SKM-1 treated with dmso at 0.1 percent for 144 hours (cell line): ENCODE measurements around the gene JPH2.
"Not testable (repeated sequence)": the region's sequence is repeated elsewhere in the genome, so short reads cannot be mapped to it uniquely, and the experiment has no call there.

Experiments
- DNase-seq: peaks from one replicate; lab custom pipeline; 2025; ENCODE audit not compliant: unreplicated experiment; lab: John Stamatoyannopoulos, UW

JPH2 gene

DNA sequence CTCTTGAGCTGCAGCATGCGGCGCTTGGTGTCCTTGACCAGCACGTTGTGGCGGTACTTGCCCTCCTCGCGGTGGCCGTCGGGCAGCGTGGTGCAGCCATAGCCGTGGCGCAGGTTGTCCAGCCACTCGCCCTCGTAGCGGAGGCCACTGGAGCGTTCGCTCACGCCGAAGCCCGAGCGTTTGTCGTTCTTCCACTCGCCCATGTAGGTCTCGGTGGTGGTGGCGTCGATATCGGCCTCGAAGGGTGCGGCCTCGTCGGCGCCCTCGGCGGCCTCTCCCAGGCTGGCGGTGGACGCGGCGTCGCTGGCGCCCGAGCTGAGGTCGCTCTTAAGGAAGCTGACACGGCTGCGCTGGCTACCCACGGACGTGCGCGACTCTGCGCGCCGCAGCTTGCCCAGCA is 27.3 kb downstream of the JPH2 start:
- no peak for DNase-seq

GRCh38 chr20:44159125-44159524 is 27.9 kb downstream of the JPH2 start:
- no peak for DNase-seq

- DNase-seq: no peak
Measured at GRCh38 chr20:44157061-44157460, 29.9 kb downstream of the JPH2 start.

- no peak for DNase-seq
Measured at GRCh38 chr20:44154521-44155001, 32.4 kb downstream of the JPH2 start.

DNA sequence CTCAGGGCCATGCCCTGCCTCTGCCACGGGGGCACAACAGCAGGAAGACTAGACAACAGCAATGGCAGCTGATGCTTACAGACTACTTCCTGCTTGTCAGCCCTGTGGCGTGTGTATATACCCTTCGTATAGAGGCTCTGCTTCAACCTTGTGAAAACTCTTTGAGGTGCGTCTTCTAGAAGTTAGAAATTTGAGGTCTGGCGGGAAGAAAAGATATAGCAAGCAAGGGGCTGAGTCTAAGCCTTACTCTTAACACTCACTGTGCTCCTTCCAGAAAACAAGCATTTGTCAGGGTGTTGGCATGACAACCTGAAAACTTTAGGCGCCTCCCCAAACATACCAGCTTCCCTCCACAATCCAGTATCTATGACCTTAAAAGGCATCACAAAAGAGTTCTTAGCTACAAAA is 33.3 kb downstream of the JPH2 start:
- DNase-seq: no peak

GRCh38 chr20:44151621-44152416 is 35.2 kb downstream of the JPH2 start:
- DNase-seq: no peak

DNA sequence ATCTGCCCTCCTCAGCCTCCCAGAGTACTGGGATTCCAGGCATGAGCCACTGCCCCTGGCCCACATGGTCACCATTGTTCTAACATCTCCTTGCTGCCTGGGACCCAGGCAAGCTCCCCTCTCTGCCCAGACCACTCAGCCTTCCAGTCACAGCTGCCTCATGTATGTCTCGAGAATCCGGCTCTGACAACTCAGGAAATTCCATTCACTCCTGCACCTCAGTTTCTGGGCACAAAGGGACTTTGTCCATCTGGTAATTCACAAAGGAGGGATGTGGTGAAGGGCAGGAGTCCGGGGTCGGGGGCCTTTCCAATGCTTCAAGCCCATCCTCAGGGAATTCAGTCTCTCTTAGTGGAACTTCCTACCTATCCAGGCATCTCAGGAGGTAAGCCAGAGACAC is 40.7 kb downstream of the JPH2 start:
- DNase-seq: no peak

GRCh38 chr20:44145131-44145775 is 41.7 kb downstream of the JPH2 start:
- no peak for DNase-seq

DNA sequence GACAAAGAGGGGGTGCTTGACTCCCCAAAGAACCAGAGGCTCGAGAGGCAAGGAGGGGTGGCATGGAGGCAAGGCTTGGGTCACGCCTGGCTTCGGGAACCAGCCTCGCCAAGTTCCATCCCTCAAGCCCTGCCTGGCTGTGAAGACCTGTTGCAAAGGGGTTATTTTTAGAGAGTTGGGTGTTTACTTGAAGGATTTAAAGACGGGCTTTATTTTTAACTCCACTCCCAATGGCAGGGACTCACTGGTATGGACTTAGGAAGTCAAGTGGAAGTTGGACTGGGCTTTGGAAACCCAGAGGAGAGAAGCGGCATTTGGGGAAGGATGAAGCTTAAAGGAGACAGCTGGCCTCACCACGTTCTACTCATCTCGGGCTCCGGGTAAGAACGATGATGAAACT is 43.1 kb downstream of the JPH2 start:
- no peak for DNase-seq

DNA sequence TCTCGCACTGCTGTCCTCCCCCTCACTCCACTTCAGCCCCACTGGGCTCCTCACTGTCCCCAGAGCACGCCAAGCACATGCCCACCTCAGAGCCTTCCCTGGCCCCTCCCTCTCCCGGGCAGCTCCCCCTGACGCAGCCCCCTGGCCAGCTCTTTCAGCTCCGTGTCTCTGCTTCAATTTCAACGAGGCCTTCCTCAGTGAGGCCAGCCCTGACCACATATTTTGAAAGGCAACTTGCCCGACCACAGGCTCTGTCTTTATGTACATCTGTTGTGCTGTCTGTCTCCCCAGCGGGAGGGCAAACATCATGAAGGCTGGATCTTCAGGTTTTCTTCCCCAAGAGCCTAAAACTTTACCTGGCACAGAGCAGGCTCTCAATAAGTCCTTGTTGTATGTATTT is 44.6 kb downstream of the JPH2 start:
- DNase-seq: no peak

DNA sequence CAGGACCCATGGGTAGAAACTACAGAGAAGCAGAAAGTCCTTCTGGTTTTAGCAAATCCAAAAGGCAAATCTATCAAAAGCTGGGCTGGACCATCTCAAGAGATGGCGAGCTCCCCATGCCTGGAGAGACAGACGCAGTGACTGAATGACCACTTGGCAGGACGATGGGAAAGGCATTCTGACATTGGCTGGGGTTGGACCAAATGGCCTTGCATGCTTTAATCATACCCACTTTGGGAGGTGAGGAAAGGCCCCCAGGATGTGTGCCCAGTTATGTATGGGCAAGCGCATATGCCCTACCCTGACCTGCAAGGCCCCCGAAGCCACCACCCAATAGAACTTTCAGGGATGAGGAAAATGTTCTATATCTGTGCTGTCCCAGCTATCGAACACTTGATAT is 45.1 kb downstream of the JPH2 start:
- no peak for DNase-seq

- DNase-seq: no peak
Measured at GRCh38 chr20:44138867-44139266, 48.1 kb downstream of the JPH2 start.

GRCh38 chr20:44137266-44137801 is 49.7 kb downstream of the JPH2 start:
- DNase-seq: no peak

DNA sequence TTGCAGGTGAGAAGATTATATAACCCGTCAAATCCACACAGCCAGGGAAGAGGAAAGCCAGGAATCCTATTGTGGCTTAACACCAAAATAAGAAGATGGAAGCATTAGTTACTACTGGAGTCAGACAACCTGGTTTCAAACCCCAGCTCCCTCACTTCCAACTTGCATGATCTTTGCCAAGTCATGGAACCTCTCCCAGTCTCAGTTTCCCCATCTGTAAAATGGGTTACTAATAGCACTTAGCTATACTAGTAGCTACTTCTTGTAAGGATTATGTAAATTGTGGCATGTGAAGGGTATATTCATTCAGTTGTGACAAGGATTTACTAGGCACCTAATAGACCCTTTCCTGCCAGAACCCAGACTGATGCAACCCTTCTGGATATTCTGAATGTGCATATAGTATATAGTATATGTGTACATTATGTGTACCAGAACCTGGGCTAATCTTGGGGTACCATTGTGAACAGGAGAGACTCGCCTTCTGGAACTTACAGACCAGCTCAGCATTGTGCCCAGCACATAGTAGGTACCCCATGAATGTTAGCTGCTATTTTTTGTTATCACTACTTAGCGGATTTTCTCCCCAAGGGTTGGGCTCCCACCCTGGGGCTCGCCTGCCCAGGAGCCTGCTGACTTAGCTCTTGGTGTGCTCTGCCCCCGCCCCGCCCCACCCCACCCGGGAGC is 50.3 kb downstream of the JPH2 start:
- DNase-seq: no peak

DNA sequence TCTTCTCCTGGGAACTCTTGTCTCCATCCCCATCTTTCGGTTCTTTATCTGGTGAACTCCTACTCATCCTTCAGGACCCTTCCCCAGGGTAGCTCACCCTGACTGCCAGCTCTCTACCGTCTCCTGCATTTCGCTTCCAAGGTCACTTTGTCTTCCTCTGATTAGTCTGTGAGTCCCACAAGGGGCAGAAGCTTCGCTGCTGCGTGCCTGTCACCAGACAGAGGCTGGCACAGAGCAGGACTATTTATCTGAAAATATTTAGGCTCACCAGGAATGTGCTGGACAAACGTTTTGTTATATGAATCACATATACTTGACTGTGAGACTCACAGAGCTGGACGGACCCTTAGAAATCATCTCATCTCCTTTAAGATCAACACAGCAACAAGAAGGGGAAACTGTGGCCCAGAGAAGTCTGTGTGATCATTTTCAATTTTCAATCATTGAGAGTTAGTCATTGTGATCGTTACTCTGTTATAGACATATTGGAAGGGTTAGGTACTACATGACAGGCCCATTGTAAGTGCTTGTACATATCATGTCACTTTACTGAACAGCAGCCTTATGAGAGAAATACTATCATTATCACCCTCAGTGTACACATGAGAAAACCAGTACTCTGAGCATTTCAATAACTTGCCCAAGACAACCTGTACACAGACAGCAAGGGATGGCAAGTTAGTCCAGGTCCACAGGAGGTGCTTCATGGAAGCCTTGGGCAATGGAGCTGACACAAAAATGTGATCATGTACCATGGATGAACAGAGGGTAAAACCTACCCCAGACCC is 51.4 kb downstream of the JPH2 start:
- no peak for DNase-seq

GRCh38 chr20:44135012-44135412 is 52.0 kb downstream of the JPH2 start:
- DNase-seq: peak; percentile 53

GRCh38 chr20:44133424-44133823 is 53.6 kb downstream of the JPH2 start:
- DNase-seq: no peak

DNA sequence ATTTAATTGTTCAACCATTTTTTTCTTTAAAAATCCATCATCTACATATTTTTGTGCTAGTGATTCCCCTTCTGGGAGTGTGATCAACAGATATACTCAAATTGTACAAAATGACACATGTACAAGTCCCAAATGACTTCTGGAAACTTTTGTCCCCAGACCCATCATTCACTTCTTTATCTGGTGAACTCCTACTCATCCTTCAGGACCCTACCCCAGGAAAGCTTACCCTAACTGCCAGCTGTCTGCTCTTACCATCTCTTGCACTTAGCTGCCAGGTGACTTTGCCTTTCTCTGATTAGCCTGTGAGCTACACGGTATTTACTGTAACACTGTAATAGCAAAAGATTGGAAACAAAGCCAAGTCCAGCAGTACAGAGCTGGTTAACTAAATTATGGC is 55.3 kb downstream of the JPH2 start:
- no peak for DNase-seq

DNA sequence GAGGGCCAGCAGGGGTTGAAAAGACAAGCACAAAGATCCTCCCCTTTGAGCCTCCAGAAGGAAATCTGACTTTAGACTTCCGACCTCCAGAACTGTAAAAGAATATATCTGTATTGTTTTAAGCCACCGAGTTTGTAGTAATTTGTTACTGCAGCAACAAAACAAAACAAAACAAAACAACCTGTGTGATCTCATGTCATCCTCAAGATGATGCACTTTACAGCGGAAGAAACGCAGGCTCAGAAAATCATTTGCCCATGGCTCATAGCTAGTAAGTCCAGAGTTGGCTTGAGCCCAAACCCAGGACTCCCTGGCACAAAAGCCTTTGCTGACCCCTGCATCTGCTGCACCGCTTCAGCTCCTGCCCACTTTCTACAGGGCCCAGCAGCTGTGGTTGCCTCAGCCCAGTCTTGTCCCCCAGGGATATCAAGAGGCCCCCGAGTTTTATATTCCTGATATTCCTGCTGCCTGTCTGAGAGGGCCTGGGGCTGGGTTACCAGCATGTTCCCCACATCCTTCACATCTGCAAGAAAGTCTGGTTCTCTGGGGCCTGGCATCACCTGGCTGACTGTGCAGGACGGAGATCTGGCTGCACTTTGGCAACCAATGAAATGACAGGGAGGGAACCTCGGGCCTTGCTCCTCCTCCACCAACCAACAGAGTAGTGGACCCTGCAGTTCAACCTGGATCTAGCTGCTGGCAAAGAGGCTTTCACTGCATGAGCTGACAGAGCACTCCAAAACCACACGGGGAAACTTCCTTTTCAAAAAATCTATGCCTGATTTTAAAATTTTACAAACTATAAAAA is 56.9 kb downstream of the JPH2 start:
- no peak for DNase-seq

DNA sequence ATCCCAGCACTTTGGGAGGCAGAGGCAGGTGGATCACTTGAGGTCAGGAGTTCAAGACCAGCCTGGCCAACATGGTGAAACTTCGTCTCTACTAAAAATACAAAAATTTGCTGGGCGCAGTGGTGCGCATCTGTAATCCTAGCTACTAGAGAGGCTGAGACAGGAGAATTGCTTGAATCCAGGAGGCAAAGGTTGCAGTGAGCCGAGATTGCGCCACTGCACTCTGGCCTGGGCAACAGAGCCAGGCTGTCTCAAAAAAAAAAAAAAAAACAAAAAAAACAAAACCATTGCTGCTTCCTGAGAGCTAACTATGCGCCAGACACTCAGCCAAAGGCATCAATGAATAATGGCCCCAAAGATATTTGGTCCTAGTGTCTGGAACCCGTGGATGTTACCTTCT is 57.7 kb downstream of the JPH2 start:
- DNase-seq: not testable (repeated sequence)
